ENCODE measurements around the gene NTSR1.

NTSR1 gene

GRCh38 chr20:62722627-62723026, 14.0 kb downstream of the NTSR1 start:
- DNase-seq (ENCODE audit: low read depth): no peak
- TF ChIP-seq CTCF (conservative IDR thresholded peaks at IDR 0.05; ENCODE audit: control insufficient read depth, insufficient read depth, low read depth, low read length): no peak

GRCh38 chr20:62723351-62723750, 14.7 kb downstream of the NTSR1 start:
- TF ChIP-seq CTCF (conservative IDR thresholded peaks at IDR 0.05; ENCODE audit: control insufficient read depth, insufficient read depth, low read depth, low read length): no peak
- DNase-seq (ENCODE audit: low read depth): no peak
- no peak overlapping the region for H3K4me3 ChIP-seq (ENCODE audit: control insufficient read depth, low read depth, low read length)

More at GRCh38 chr20:62722627-62723026, 14.0 kb downstream of the NTSR1 start:
- no peak overlapping the region for H3K4me3 ChIP-seq (ENCODE audit: control insufficient read depth, low read depth, low read length)

GRCh38 chr20:62723768-62724450, 15.3 kb downstream of the NTSR1 start:
- no peak for DNase-seq (ENCODE audit: low read depth)
- no peak for TF ChIP-seq CTCF (conservative IDR thresholded peaks at IDR 0.05; ENCODE audit: control insufficient read depth, insufficient read depth, low read depth, low read length)
- no peak overlapping the region for H3K4me3 ChIP-seq (ENCODE audit: control insufficient read depth, low read depth, low read length)

DNA sequence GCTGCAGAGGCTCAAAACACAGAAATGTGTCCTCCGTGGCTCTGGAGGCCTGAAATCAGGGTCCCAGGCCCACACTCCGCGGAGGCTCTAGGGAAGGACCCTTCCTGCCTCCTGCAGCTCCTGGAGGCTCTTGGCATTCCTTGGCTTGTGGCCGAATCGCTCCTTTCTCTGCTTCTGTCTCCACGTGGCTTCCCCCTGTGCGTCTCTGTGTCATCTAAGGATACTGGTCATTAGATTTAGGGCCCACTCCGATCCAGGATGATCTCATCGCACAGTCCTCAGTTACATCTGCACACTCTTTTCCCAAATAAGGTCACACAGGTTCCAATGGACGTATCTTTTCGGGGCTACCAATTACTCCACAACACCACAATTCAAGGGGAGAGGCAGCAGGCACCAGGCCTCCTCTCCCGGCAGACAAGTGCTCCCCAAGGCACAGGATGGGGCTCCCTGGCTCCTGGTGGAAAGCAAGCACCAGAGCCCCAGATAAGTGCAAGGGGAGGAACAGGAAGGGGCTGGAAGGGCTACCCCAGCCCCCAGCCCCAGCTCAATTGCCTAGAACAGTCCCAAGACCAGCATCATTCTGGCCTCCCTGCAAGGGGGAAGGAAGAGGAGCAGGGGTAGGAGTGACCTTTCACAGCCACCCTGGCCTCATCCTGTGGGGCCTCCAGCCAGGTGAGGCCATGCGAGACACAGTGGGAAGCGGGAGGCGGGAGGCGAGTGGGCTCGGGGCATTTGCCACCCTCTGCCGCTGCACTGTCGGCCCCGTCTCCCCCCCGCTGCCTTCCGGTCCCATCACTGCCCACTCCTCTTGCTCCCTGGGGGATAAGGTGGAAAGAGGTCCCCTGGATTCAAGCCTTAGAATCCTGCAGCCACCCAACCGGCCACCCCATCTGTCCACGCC, 16.3 kb downstream of the NTSR1 start:
- no peak for TF ChIP-seq CTCF (conservative IDR thresholded peaks at IDR 0.05; ENCODE audit: control insufficient read depth, insufficient read depth, low read depth, low read length)
- no peak overlapping the region for H3K4me3 ChIP-seq (ENCODE audit: control insufficient read depth, low read depth, low read length)
- no peak for DNase-seq (ENCODE audit: low read depth)

- no peak for DNase-seq (ENCODE audit: low read depth)
- no peak for TF ChIP-seq CTCF (conservative IDR thresholded peaks at IDR 0.05; ENCODE audit: control insufficient read depth, insufficient read depth, low read depth, low read length)
- H3K4me3 ChIP-seq (ENCODE audit: control insufficient read depth, low read depth, low read length): no peak overlapping the region
Observed at GRCh38 chr20:62725596-62726268, 17.1 kb downstream of the NTSR1 start.

DNA sequence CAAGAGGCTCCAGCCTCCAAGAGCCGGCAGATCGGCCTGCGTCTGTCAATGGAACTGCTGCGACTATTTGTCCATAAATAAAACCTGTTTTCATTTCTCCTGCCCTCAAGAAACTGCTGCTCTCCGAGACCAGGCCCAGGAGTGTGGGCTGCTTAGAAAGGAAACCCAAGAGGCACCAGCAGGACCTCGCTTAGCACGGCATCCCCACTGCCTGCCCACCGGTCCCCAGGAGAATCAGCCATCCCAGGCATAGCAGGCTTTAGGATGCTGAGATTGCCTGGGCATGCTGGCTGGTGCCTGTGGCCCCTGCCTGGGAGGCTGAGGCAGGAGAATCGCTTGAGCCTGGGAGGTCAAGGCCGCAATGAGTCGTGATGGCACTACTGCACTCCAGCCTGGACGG, 17.6 kb downstream of the NTSR1 start:
- no peak overlapping the region for H3K4me3 ChIP-seq (ENCODE audit: control insufficient read depth, low read depth, low read length)
- no peak for DNase-seq (ENCODE audit: low read depth)
- no peak for TF ChIP-seq CTCF (conservative IDR thresholded peaks at IDR 0.05; ENCODE audit: control insufficient read depth, insufficient read depth, low read depth, low read length)
